ENCODE results near the gene CNOT2.

The CNOT2 gene

DNA sequence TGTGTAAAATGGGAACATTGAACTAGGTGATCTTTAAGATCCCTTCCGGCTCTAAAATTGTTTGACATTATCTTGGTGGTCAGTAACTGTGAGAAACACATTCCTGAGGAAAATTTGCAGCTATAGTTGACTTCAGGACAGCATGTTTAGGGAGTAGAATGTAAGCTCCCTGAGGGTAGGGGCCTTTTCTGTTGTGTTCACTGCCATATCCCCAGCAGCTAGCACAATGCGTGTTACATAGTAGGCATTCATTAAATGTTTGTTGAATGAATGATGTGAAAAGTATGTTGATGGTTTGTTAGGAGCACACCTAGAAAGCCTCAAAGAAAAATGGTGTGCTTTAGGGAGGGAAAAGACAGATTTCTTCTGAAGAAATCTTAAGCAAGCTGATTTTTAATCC is 84.3 kb downstream of the CNOT2 start:
- H3K23ac ChIP-seq (ENCODE audit: low read length) = no peak overlapping the region
- no peaks in the 10 kb centered on the region for H3K36me3 ChIP-seq (ENCODE audit: control insufficient read depth, insufficient read depth, low read length)
- no peaks in the 10 kb centered on the region for H3K4me1 ChIP-seq (ENCODE audit: control insufficient read depth, low read depth, low read length)

DNA sequence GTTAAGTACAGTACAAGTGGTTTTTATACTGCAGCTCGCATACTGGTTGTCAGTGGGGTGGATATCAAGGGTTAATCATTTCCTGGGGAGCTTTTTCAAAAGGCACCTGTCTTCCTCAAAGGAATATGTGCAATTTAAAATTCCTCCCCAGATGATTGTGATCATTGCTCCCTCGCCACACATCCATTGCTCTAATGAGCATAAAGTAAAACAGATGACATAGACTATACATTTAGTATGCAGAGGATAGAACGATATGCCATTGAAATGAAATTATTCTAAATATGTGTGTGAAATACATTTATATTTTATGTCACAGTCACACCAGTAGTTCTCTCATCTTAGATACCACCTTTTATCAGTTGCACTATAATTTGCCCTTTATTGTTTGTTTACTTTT is 86.5 kb downstream of the CNOT2 start:
- WGBS (ENCODE audit: extremely low coverage, insufficient coverage, low lambda C conversion rate) = no CpG with 5 or more reads among the region's 3 CpGs

More for the DNA sequence above, 84.3 kb downstream of the CNOT2 start:
- Histone ChIP-seq H3K56ac (ENCODE audit: low read length) (no peak overlapping the region), H2BK5ac (ENCODE audit: low read length) (no peak overlapping the region), H4K5ac (ENCODE audit: low read length) (no peak overlapping the region), H3K4ac (ENCODE audit: low read depth, low read length) (no peak overlapping the region), H3K4me2 (ENCODE audit: low read length) (no peak overlapping the region), H3K4me3 (ENCODE audit: low read length) (no peak overlapping the region), H4K8ac (ENCODE audit: low read depth, low read length) (no peak overlapping the region), H2AK5ac (ENCODE audit: low read length) (no peak overlapping the region), H3K18ac (ENCODE audit: low read length) (no peak overlapping the region), H3K27me3 (ENCODE audit: insufficient read depth, low read length, poor library complexity) (no peaks in the 10 kb centered on the region), H2BK120ac (ENCODE audit: low read depth, low read length) (no peak overlapping the region), H3K79me2 (ENCODE audit: control insufficient read depth, insufficient read depth, low read length) (peaks cover 2% of the 10 kb centered on the region), H3K9ac (ENCODE audit: low read length) (no peak overlapping the region), H3K79me1 (ENCODE audit: low read length) (peaks cover 9% of the 10 kb centered on the region), H2BK15ac (replicated peaks; ENCODE audit: low read depth) (no peak overlapping the region), H3K27ac (ENCODE audit: low read depth, low read length) (no peak overlapping the region)
- no CpG with 5 or more reads among the region's 2 CpGs for WGBS (ENCODE audit: extremely low coverage, insufficient coverage, low lambda C conversion rate)
- peak; percentile 64 for DNase-seq

DNA sequence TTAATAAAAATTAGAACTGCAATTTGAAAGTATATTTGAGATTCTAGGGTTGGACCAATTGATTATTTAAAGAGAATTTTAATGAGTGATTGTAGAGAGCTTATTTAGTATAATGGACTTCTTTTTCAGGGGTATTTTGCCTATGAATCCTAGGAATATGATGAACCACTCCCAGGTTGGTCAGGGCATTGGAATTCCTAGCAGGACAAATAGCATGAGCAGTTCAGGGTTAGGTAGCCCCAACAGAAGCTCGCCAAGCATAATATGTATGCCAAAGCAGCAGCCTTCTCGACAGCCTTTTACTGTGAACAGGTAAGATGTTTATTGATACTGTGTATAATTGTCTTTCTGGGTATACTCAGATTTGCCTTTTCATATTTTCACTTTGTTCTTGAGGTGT is 86.9 kb downstream of the CNOT2 start:
- Histone ChIP-seq H3K23ac (ENCODE audit: low read length) (no peak overlapping the region), H3K4me1 (ENCODE audit: control insufficient read depth, low read depth, low read length) (no peaks in the 10 kb centered on the region), H3K18ac (ENCODE audit: low read length) (no peak overlapping the region), H4K8ac (ENCODE audit: low read depth, low read length) (no peak overlapping the region), H2BK120ac (ENCODE audit: low read depth, low read length) (no peak overlapping the region), H2BK15ac (replicated peaks; ENCODE audit: low read depth) (no peak overlapping the region), H3K36me3 (ENCODE audit: control insufficient read depth, insufficient read depth, low read length) (no peaks in the 10 kb centered on the region), H3K4me3 (ENCODE audit: low read length) (no peak overlapping the region), H3K4ac (ENCODE audit: low read depth, low read length) (no peak overlapping the region), H2AK5ac (ENCODE audit: low read length) (no peak overlapping the region), H3K79me2 (ENCODE audit: control insufficient read depth, insufficient read depth, low read length) (peaks cover 2% of the 10 kb centered on the region), H3K4me2 (ENCODE audit: low read length) (no peak overlapping the region), H3K56ac (ENCODE audit: low read length) (no peak overlapping the region), H3K27ac (ENCODE audit: low read depth, low read length) (no peak overlapping the region), H2BK5ac (ENCODE audit: low read length) (no peak overlapping the region), H4K5ac (ENCODE audit: low read length) (no peak overlapping the region), H3K79me1 (ENCODE audit: low read length) (peaks cover 3% of the 10 kb centered on the region), H3K9ac (ENCODE audit: low read length) (no peak overlapping the region), H3K27me3 (ENCODE audit: insufficient read depth, low read length, poor library complexity) (no peaks in the 10 kb centered on the region)
- DNase-seq = peak; percentile 28
- WGBS (ENCODE audit: extremely low coverage, insufficient coverage, low lambda C conversion rate) = no CpG with 5 or more reads among the region's 2 CpGs

More for the DNA sequence above, 86.5 kb downstream of the CNOT2 start:
- H2BK120ac ChIP-seq (ENCODE audit: low read depth, low read length) = no peak overlapping the region
- no peak for DNase-seq
- no peaks in the 10 kb centered on the region for H3K4me1 ChIP-seq (ENCODE audit: control insufficient read depth, low read depth, low read length)
- H4K5ac ChIP-seq (ENCODE audit: low read length) = no peak overlapping the region
- no peak overlapping the region for H3K4ac ChIP-seq (ENCODE audit: low read depth, low read length)
- H3K56ac ChIP-seq (ENCODE audit: low read length) = no peak overlapping the region
- H3K23ac ChIP-seq (ENCODE audit: low read length) = no peak overlapping the region
- H3K4me2 ChIP-seq (ENCODE audit: low read length) = no peak overlapping the region
- H3K79me2 ChIP-seq (ENCODE audit: control insufficient read depth, insufficient read depth, low read length) = peaks cover 2% of the 10 kb centered on the region
- H3K79me1 ChIP-seq (ENCODE audit: low read length) = peaks cover 2% of the 10 kb centered on the region
- no peak overlapping the region for H3K9ac ChIP-seq (ENCODE audit: low read length)
- H2BK15ac ChIP-seq (replicated peaks; ENCODE audit: low read depth) = no peak overlapping the region
- H4K8ac ChIP-seq (ENCODE audit: low read depth, low read length) = no peak overlapping the region
- H2BK5ac ChIP-seq (ENCODE audit: low read length) = no peak overlapping the region
- H3K18ac ChIP-seq (ENCODE audit: low read length) = no peak overlapping the region
- no peak overlapping the region for H3K4me3 ChIP-seq (ENCODE audit: low read length)
- H3K27ac ChIP-seq (ENCODE audit: low read depth, low read length) = no peak overlapping the region
- H3K27me3 ChIP-seq (ENCODE audit: insufficient read depth, low read length, poor library complexity) = no peaks in the 10 kb centered on the region
- no peaks in the 10 kb centered on the region for H3K36me3 ChIP-seq (ENCODE audit: control insufficient read depth, insufficient read depth, low read length)
- H2AK5ac ChIP-seq (ENCODE audit: low read length) = no peak overlapping the region

DNA sequence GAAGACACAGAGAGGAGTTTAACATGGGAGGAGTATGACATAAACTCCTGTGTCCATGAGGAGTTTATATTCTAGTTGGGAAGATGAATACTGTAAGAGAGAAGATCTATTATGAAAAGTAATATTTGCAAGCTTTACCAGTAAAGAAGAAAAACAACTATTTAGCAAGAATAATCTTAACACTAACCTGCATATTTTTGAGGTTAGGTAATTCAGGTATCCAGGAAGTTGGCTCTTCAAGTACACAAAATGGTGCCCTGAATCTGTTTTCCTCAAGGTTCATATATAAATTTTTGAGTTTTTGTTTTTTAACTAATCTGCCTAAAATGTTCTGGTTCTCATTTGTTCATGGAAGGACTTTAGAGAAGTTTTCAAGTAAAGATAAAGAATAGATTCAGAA is 89.0 kb downstream of the CNOT2 start:
- no peak overlapping the region for H2BK5ac ChIP-seq (ENCODE audit: low read length)
- no peak overlapping the region for H3K4me2 ChIP-seq (ENCODE audit: low read length)
- H3K56ac ChIP-seq (ENCODE audit: low read length) = no peak overlapping the region
- H3K27ac ChIP-seq (ENCODE audit: low read depth, low read length) = no peak overlapping the region
- H3K36me3 ChIP-seq (ENCODE audit: control insufficient read depth, insufficient read depth, low read length) = no peaks in the 10 kb centered on the region
- no peak overlapping the region for H2BK120ac ChIP-seq (ENCODE audit: low read depth, low read length)
- H3K4ac ChIP-seq (ENCODE audit: low read depth, low read length) = no peak overlapping the region
- H3K4me1 ChIP-seq (ENCODE audit: control insufficient read depth, low read depth, low read length) = no peaks in the 10 kb centered on the region
- H3K23ac ChIP-seq (ENCODE audit: low read length) = no peak overlapping the region
- H4K8ac ChIP-seq (ENCODE audit: low read depth, low read length) = no peak overlapping the region
- H3K79me2 ChIP-seq (ENCODE audit: control insufficient read depth, insufficient read depth, low read length) = peaks cover 2% of the 10 kb centered on the region
- H3K18ac ChIP-seq (ENCODE audit: low read length) = no peak overlapping the region
- peak; percentile 44 for DNase-seq
- H4K5ac ChIP-seq (ENCODE audit: low read length) = no peak overlapping the region
- no peak overlapping the region for H3K4me3 ChIP-seq (ENCODE audit: low read length)
- H3K79me1 ChIP-seq (ENCODE audit: low read length) = peaks cover 3% of the 10 kb centered on the region
- H2AK5ac ChIP-seq (ENCODE audit: low read length) = no peak overlapping the region
- no peak overlapping the region for H3K9ac ChIP-seq (ENCODE audit: low read length)
- H3K27me3 ChIP-seq (ENCODE audit: insufficient read depth, low read length, poor library complexity) = no peaks in the 10 kb centered on the region
- no peak overlapping the region for H2BK15ac ChIP-seq (replicated peaks; ENCODE audit: low read depth)

DNA sequence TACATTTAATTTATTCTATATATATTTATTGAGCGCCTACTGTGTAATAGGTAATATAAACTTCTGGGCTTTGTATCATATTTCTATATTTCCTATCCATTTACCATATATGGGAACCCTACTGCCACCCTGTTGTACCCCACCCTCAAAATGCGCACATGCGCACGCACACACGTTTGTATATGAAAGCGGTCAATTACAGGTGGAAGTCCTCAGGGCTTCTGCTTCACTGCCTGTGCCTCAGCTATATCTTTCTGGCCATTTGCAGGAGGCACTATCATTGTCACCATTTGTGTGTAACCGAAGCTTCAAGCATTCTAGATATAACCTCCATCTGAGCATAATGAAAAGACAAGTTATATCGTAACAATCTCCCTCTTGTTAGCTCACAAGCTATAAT is 91.5 kb downstream of the CNOT2 start:
- Histone ChIP-seq H4K8ac (ENCODE audit: low read depth, low read length) (no peak overlapping the region), H3K23ac (ENCODE audit: low read length) (no peak overlapping the region), H3K4ac (ENCODE audit: low read depth, low read length) (no peak overlapping the region), H4K5ac (ENCODE audit: low read length) (no peak overlapping the region), H3K27me3 (ENCODE audit: insufficient read depth, low read length, poor library complexity) (no peaks in the 10 kb centered on the region), H2BK120ac (ENCODE audit: low read depth, low read length) (no peak overlapping the region), H3K36me3 (ENCODE audit: control insufficient read depth, insufficient read depth, low read length) (no peaks in the 10 kb centered on the region), H3K79me2 (ENCODE audit: control insufficient read depth, insufficient read depth, low read length) (peaks cover 2% of the 10 kb centered on the region), H2AK5ac (ENCODE audit: low read length) (no peak overlapping the region), H3K9ac (ENCODE audit: low read length) (no peak overlapping the region), H3K56ac (ENCODE audit: low read length) (no peak overlapping the region), H3K27ac (ENCODE audit: low read depth, low read length) (no peak overlapping the region), H2BK5ac (ENCODE audit: low read length) (no peak overlapping the region), H3K4me1 (ENCODE audit: control insufficient read depth, low read depth, low read length) (no peaks in the 10 kb centered on the region), H3K4me3 (ENCODE audit: low read length) (no peak overlapping the region), H3K79me1 (ENCODE audit: low read length) (peaks cover 2% of the 10 kb centered on the region), H3K18ac (ENCODE audit: low read length) (no peak overlapping the region), H3K4me2 (ENCODE audit: low read length) (no peak overlapping the region), H2BK15ac (replicated peaks; ENCODE audit: low read depth) (no peak overlapping the region)
- DNase-seq = no peak
- WGBS (ENCODE audit: extremely low coverage, insufficient coverage, low lambda C conversion rate) = no CpG with 5 or more reads among the region's 8 CpGs

DNA sequence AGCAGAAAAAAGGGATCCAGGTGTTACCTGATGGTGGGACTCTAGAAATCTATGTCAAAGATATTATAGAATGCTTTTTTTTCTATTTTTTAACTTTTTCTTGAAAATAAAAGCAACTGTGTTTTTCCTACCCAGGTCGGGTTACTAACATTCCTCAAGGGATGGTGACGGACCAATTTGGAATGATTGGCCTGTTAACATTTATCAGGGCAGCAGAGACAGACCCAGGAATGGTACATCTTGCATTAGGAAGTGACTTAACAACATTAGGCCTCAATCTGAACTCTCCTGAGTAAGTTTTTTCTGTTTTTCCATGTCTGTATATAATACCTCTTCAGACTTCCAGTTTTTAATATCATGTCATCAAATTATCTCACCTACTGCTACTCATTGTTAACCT is 95.3 kb downstream of the CNOT2 start:
- no peak overlapping the region for H3K4me2 ChIP-seq (ENCODE audit: low read length)
- no peak overlapping the region for H4K5ac ChIP-seq (ENCODE audit: low read length)
- H3K79me1 ChIP-seq (ENCODE audit: low read length) = peaks cover 2% of the 10 kb centered on the region
- H3K18ac ChIP-seq (ENCODE audit: low read length) = no peak overlapping the region
- no peak overlapping the region for H3K4me3 ChIP-seq (ENCODE audit: low read length)
- H3K4ac ChIP-seq (ENCODE audit: low read depth, low read length) = no peak overlapping the region
- no peak overlapping the region for H2BK15ac ChIP-seq (replicated peaks; ENCODE audit: low read depth)
- H3K23ac ChIP-seq (ENCODE audit: low read length) = no peak overlapping the region
- H2BK120ac ChIP-seq (ENCODE audit: low read depth, low read length) = no peak overlapping the region
- H2AK5ac ChIP-seq (ENCODE audit: low read length) = no peak overlapping the region
- no peaks in the 10 kb centered on the region for H3K79me2 ChIP-seq (ENCODE audit: control insufficient read depth, insufficient read depth, low read length)
- H2BK5ac ChIP-seq (ENCODE audit: low read length) = no peak overlapping the region
- H3K9ac ChIP-seq (ENCODE audit: low read length) = no peak overlapping the region
- H4K8ac ChIP-seq (ENCODE audit: low read depth, low read length) = no peak overlapping the region
- WGBS (ENCODE audit: extremely low coverage, insufficient coverage, low lambda C conversion rate) = no CpG with 5 or more reads among the region's 2 CpGs
- no peaks in the 10 kb centered on the region for H3K4me1 ChIP-seq (ENCODE audit: control insufficient read depth, low read depth, low read length)
- no peaks in the 10 kb centered on the region for H3K27me3 ChIP-seq (ENCODE audit: insufficient read depth, low read length, poor library complexity)
- peak; percentile 28 for DNase-seq
- H3K27ac ChIP-seq (ENCODE audit: low read depth, low read length) = no peak overlapping the region
- H3K56ac ChIP-seq (ENCODE audit: low read length) = no peak overlapping the region
- no peaks in the 10 kb centered on the region for H3K36me3 ChIP-seq (ENCODE audit: control insufficient read depth, insufficient read depth, low read length)

Data from mesendoderm (in vitro differentiated cells).